GM12801 (cell line): ENCODE results near the gene EMSY.

Experiments used
- CTCF ChIP-seq: IDR thresholded peaks from one replicate; pipeline ENCODE4 v1.5.1; 2011; ENCODE audit warnings: control low read depth; ENCODE audit not compliant: insufficient read length; ENCODE audit errors: extremely low read depth

EMSY gene

GRCh38 chr11:76459846-76460245 lies 15.0 kb downstream of the EMSY start:
- TF ChIP-seq CTCF = no peak

- TF ChIP-seq CTCF = no peak
These were observed 17.5 kb downstream of the EMSY start for GRCh38 chr11:76462317-76462716.

- no peak for TF ChIP-seq CTCF
These were observed 20.9 kb downstream of the EMSY start for GRCh38 chr11:76465701-76466100.

GRCh38 chr11:76466666-76467065 lies 21.8 kb downstream of the EMSY start:
- TF ChIP-seq CTCF = no peak

- TF ChIP-seq CTCF = no peak
These were observed 24.3 kb downstream of the EMSY start for GRCh38 chr11:76469141-76469540.

- TF ChIP-seq CTCF = no peak
These were observed 26.6 kb downstream of the EMSY start for GRCh38 chr11:76471382-76471781.

GRCh38 chr11:76480241-76480640 lies 35.4 kb downstream of the EMSY start:
- no peak for TF ChIP-seq CTCF

GRCh38 chr11:76491644-76492043 lies 46.8 kb downstream of the EMSY start:
- no peak for TF ChIP-seq CTCF
